ENCODE measurements around the gene CTAGE9.
"Not testable (repeated sequence)": the region's sequence is repeated elsewhere in the genome, so short reads cannot be mapped to it uniquely, and the experiment has no call there.

The CTAGE9 gene

GRCh38 chr6:131729550-131729949 lies 18.7 kb upstream of the CTAGE9 start:
- no peak for DNase-seq (ENCODE audit: low read depth, low spot score)

GRCh38 chr6:131728296-131728939 lies 17.6 kb upstream of the CTAGE9 start:
- DNase-seq (ENCODE audit: low read depth, low spot score), result no peak

DNA sequence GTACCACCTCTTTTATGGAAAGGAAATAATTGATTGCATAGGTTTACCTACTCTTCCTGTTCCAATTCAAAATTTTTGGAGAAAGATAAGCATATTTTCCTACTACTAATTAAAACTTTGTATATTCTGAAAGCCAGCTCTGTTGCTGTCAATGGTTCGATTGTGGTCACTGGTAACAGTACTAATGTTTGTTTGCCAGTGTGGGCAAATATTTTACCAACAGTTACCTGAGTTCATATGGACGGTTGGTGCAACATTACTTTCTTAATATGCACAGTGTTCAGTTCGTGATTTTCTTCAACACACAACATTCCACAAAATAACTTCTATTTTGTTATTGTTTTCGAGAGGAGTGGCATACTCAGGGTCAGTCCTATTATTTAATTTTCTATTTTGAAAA lies 17.1 kb upstream of the CTAGE9 start:
- no peak for DNase-seq (ENCODE audit: low read depth, low spot score)

DNA sequence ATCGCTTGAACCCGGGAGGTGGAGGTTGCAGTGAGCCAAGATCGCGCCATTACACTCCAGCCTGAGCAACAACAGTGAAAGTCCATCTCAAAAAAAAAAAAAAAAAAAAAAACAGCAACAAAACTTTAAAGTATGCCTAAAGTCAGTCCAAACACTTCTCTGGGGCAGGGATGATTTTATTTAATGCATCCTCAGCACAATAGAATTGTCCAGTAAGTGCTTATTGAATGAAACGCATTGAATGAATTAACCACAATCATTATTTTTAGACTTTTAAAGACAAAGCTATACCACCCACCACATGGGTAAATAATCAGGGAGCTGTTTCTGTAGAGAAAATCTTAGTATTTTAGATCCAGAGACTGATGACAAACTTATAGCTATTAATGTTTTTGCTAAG lies 16.6 kb upstream of the CTAGE9 start:
- DNase-seq (ENCODE audit: low read depth, low spot score), result no peak

DNA sequence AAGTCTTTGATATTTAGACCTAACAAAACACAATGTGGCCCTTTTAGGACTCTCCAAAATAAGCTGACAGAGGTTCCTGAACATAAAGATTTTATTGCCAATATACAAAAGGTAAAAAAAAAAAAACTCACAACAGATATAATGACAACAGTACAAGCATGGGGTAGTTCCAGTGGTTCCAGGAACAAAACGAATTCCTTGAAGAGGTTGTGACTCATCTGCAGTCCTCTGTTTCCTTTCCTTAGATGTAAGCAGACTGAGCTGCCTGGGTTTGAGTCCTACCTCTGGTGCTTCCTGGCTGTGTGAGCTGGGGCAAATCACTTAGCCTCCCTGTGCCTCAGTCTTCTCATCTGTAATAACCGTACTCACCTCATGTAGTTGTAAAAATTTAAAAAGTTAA lies 13.3 kb upstream of the CTAGE9 start:
- no peak for DNase-seq (ENCODE audit: low read depth, low spot score)

GRCh38 chr6:131721161-131721560 lies 10.3 kb upstream of the CTAGE9 start:
- DNase-seq (ENCODE audit: low read depth, low spot score), result no peak

GRCh38 chr6:131717836-131718542 lies 7.2 kb upstream of the CTAGE9 start:
- no peak for DNase-seq (ENCODE audit: low read depth, low spot score)

- not testable (repeated sequence) for DNase-seq (ENCODE audit: low read depth, low spot score)
Measured at GRCh38 chr6:131715567-131715966, 4.8 kb upstream of the CTAGE9 start.

DNA sequence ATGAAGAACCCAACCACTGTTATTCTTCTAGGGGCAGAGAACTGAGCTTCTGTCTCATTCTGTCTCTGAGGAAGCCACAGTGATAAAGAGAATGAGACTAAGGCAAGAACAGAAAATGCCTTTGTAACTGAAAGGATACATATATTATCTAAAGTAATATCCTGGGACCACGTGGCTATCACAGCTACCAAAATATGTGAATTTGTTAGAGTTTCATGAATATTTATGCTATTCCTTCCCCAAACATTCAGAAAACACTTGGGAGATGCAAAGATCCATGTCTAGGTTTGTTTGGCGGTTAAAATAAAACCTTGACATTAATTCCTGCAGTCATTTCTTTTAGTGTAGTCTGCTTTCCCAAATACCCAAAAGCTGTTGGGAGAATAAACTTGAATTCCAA lies 6.9 kb downstream of the CTAGE9 start:
- DNase-seq (ENCODE audit: low read depth, low spot score), result not testable (repeated sequence)

GRCh38 chr6:131700851-131701250 lies 10.0 kb downstream of the CTAGE9 start:
- DNase-seq (ENCODE audit: low read depth, low spot score), result not testable (repeated sequence)

- DNase-seq (ENCODE audit: low read depth, low spot score), result no peak
Measured at GRCh38 chr6:131696956-131697355, 13.9 kb downstream of the CTAGE9 start.

DNA sequence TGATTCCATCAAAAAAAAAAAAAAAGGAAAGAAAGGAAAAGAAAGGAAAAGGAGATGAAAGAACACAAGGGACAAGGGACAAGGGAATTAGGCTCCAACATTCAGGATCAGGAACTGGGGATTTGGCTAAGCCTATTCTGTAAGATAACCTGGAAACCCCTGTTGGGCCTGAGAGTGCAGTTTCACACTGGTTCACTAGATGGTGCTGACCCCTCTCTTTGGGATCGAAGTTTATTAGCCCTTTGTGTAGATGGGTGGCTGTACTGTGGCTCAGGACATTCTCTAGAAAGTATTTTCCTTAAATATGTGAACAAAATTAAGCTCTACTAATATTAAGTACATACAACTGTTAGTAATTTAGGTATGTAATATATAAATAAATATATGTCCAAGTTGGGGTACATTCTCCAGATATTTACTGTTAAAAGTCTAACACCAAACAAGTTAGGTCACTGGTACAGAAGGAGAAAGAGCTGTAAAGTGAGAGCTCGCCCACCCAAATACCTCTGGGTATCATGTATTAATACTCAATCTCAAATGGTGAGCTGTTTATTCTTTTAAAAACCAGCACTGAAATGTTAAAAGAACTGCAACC lies 15.9 kb downstream of the CTAGE9 start:
- peak; percentile 59 for DNase-seq (ENCODE audit: low read depth, low spot score)

- DNase-seq (ENCODE audit: low read depth, low spot score), result no peak
Measured at GRCh38 chr6:131693384-131693783, 17.4 kb downstream of the CTAGE9 start.

DNA sequence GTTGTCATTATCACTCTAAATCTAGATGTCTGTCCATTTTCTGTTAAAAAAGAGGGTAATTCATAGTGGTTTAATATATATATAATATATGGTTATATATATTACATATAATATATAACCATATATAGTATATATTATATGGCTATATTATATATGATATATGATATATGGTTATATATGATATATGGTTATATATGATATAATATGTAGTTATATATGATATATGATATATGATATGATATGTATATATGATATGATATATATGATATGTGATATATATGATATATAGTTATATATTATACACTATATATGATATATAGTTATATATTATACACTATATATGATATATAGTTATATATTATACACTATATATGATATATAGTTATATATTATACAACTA lies 18.2 kb downstream of the CTAGE9 start:
- no peak for DNase-seq (ENCODE audit: low read depth, low spot score)

GRCh38 chr6:131692031-131692430 lies 18.8 kb downstream of the CTAGE9 start:
- DNase-seq (ENCODE audit: low read depth, low spot score), result no peak

DNA sequence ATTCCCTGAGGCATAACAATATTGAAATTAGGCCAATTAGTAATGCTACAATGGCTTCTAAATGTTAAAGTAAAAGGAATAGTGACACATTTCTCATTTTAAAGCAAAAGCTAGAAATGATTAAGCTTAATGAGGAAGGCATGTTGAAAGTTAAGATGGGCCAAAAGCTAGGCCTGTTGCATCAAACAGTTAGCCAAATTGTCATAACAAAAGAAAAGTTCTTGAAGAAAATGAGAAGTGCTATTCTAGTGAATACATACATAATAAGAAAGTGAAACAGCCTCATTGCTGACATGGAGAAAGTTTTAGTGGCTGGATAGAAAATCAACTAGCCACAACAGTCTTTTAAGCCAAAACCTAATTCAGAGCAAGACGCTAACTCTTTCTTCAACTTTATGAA lies 22.5 kb downstream of the CTAGE9 start:
- DNase-seq (ENCODE audit: low read depth, low spot score), result no peak

- DNase-seq (ENCODE audit: low read depth, low spot score), result no peak
Measured at GRCh38 chr6:131687022-131687421, 23.8 kb downstream of the CTAGE9 start.

GRCh38 chr6:131685266-131685780 lies 25.5 kb downstream of the CTAGE9 start:
- no peak for DNase-seq (ENCODE audit: low read depth, low spot score)

DNA sequence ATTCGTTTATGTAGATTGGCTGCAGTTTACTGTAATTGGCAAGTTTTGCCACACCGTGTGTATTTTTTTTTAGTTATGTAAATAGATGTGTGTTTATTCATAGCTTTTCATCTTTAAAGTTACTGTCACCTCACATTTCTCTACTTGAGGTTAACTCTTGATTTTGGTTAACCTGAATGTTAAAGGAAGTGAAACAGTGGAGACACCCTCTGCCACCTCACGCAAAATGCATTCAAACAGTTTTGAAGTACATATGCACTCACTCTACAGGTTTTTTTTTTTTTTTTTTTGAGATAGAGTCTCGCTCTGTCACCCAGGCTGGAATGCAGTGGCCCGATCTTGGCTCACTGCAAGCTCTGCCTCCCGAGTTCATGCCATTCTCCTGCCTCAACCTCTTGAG lies 27.3 kb downstream of the CTAGE9 start:
- no peak for DNase-seq (ENCODE audit: low read depth, low spot score)

GRCh38 chr6:131682442-131682841 lies 28.4 kb downstream of the CTAGE9 start:
- DNase-seq (ENCODE audit: low read depth, low spot score), result no peak

DNA sequence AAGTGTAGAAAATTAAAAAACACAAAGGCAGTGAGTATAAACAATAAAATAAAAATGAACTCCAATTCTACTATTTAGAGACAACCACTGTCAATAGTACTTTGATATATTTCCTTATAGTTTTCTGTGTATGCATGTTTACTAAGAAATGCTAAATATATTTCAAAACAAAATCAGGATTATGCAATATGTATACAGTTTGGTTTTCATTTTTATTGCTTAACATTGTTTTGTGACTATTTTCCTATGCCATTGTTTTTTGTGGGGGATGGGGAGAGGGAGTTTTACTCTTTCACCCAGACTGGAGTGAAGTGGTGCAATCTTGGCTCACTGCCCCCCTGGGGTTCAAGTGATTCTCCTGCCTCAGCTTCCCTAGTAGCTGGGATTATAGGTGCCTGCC lies 29.2 kb downstream of the CTAGE9 start:
- DNase-seq (ENCODE audit: low read depth, low spot score), result no peak

GRCh38 chr6:131680868-131681267 lies 29.9 kb downstream of the CTAGE9 start:
- no peak for DNase-seq (ENCODE audit: low read depth, low spot score)

GRCh38 chr6:131678442-131678841 lies 32.4 kb downstream of the CTAGE9 start:
- peak; percentile 2 for DNase-seq (ENCODE audit: low read depth, low spot score)

All from iPS DF 19.7 (cell line).